HG03439 (cell line): ENCODE data around the gene GAPDHS.

Experiments used
- ATAC-seq: cut with Tn5 transposase; IDR thresholded peaks from one replicate; pipeline ENCODE4 v1.9.1; 2021; ENCODE audit warnings: mild to moderate bottlenecking, moderate library complexity; ENCODE audit not compliant: unreplicated experiment

Gene GAPDHS

GRCh38 chr19:35555301-35556005, 22.2 kb downstream of the GAPDHS start:
- no peak for ATAC-seq

GRCh38 chr19:35556025-35556590, 22.9 kb downstream of the GAPDHS start:
- ATAC-seq: no peak

GRCh38 chr19:35556846-35557538, 23.7 kb downstream of the GAPDHS start:
- no peak for ATAC-seq

GRCh38 chr19:35557539-35558399, 24.5 kb downstream of the GAPDHS start:
- no peak for ATAC-seq

- ATAC-seq: no peak
Measured at GRCh38 chr19:35558400-35559280, 25.4 kb downstream of the GAPDHS start.

- ATAC-seq: no peak
Measured at GRCh38 chr19:35559281-35559659, 26.0 kb downstream of the GAPDHS start.

GRCh38 chr19:35559781-35560180, 26.5 kb downstream of the GAPDHS start:
- ATAC-seq: no peak

GRCh38 chr19:35560271-35560670, 27.0 kb downstream of the GAPDHS start:
- ATAC-seq: no peak

GRCh38 chr19:35560677-35561076, 27.4 kb downstream of the GAPDHS start:
- no peak for ATAC-seq

- no peak for ATAC-seq
Measured at GRCh38 chr19:35561436-35561835, 28.2 kb downstream of the GAPDHS start.

- ATAC-seq: no peak
Measured at GRCh38 chr19:35562336-35562735, 29.1 kb downstream of the GAPDHS start.

- ATAC-seq: no peak
Measured at GRCh38 chr19:35562776-35563175, 29.5 kb downstream of the GAPDHS start.

- no peak for ATAC-seq
Measured at GRCh38 chr19:35563207-35563829, 30.1 kb downstream of the GAPDHS start, which contains the start of gene ATP4A. Gene ATP4A, minus strand, starts transcription at chr19:35563658. Its CDS starts 29 bp downstream, at chr19:35563629.

GRCh38 chr19:35565016-35565856, 32.0 kb downstream of the GAPDHS start:
- no peak for ATAC-seq

GRCh38 chr19:35566738-35567137, 33.5 kb downstream of the GAPDHS start:
- no peak for ATAC-seq

- no peak for ATAC-seq
Measured at GRCh38 chr19:35569281-35569781, 36.1 kb downstream of the GAPDHS start.

- ATAC-seq: no peak
Measured at GRCh38 chr19:35571406-35571965, 38.2 kb downstream of the GAPDHS start.

- ATAC-seq: no peak
Measured at GRCh38 chr19:35577918-35578317, 44.7 kb downstream of the GAPDHS start.
